SK-N-MC (cell line): Measurements from ENCODE around the gene ACADSB.

ENCODE experiments used
- EZH2 ChIP-seq: fragments of 200-600 bp; sonication (generic); IDR thresholded peaks from one replicate; pipeline ENCODE4 v1.6.1; 2017; ENCODE audit warnings: antibody characterized with exemption
- FOXP2 ChIP-seq: optimal IDR thresholded peaks from 2 replicates; pipeline ENCODE3; 2011; ENCODE audit warnings: mild to moderate bottlenecking, moderate library complexity; ENCODE audit not compliant: insufficient read depth; ENCODE audit errors: extremely low read length, control extremely low read depth
- POLR2AphosphoS5 ChIP-seq: IDR thresholded peaks from 2 replicates; pipeline ENCODE4 v1.6.1; 2012; ENCODE audit warnings: mild to moderate bottlenecking, low read depth, low read length, borderline replicate concordance

DNA sequence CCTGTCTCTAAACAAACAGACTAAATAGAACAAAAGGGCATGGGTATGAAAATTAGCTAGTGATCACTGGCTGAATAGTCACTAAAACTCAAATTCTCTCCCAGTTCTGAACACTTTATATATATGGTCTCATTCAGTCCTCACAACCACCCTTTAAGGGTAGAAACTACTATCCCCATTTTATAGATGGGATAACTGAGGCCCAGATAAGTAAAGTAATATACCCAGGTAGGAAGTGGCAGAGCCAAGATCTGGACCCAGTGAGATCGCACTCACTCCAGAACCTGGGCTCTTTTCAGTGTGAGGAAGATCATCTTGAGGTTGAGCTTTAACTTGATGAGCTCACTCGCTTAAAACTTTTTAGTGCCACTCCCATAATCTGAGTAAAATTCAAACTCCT lies 24.1 kb upstream of the ACADSB start:
- TF ChIP-seq EZH2 (no peak), POLR2AphosphoS5 (no peak), FOXP2 (no peak)
